Mesendoderm (in vitro differentiated cells): ENCODE results near the gene MUC15.

ENCODE experiments used
- DNase-seq: peaks from one replicate; pipeline ENCODE4 v3.0.0; 2013
- H2AK5ac ChIP-seq: 2 replicates; pipeline ENCODE4 v1.6.1; 2013; ENCODE audit warnings: low read length, inconsistent platforms
- H2BK120ac ChIP-seq: 2 replicates; pipeline ENCODE4 v1.6.1; 2013; ENCODE audit warnings: low read depth, mild to moderate bottlenecking, low read length, moderate library complexity, mixed read lengths
- H2BK15ac ChIP-seq: replicated peaks from 2 replicates; pipeline ENCODE4 v1.6.1; 2013; ENCODE audit warnings: low read depth, mild to moderate bottlenecking, moderate library complexity
- H2BK5ac ChIP-seq: 2 replicates; pipeline ENCODE4 v1.6.1; 2013; ENCODE audit warnings: low read length, inconsistent platforms
- H3K18ac ChIP-seq: 2 replicates; pipeline ENCODE4 v1.6.1; 2013; ENCODE audit warnings: mild to moderate bottlenecking, low read length, mixed read lengths
- H3K23ac ChIP-seq: one replicate; pipeline ENCODE4 v1.6.1; 2013; ENCODE audit warnings: low read length
- H3K27ac ChIP-seq: 2 replicates; pipeline ENCODE4 v1.5.1; 2013; ENCODE audit warnings: low read depth, mild to moderate bottlenecking, inconsistent platforms, low read length, moderate library complexity
- H3K27me3 ChIP-seq: 2 replicates; pipeline ENCODE4 v1.6.1; 2013; ENCODE audit warnings: low read length, control low read depth, mild to moderate bottlenecking, inconsistent platforms; ENCODE audit not compliant: insufficient read depth, poor library complexity
- H3K36me3 ChIP-seq: 2 replicates; pipeline ENCODE4 v1.6.1; 2013; ENCODE audit warnings: low read length, inconsistent platforms; ENCODE audit not compliant: control insufficient read depth, insufficient read depth
- H3K4ac ChIP-seq: one replicate; pipeline ENCODE4 v1.6.1; 2013; ENCODE audit warnings: low read depth, mild to moderate bottlenecking, low read length, moderate library complexity
- H3K4me1 ChIP-seq: 2 replicates; pipeline ENCODE4 v1.6.1; 2013; ENCODE audit warnings: low read depth, low read length, inconsistent platforms; ENCODE audit not compliant: control insufficient read depth
- H3K4me2 ChIP-seq: 2 replicates; pipeline ENCODE4 v1.6.1; 2013; ENCODE audit warnings: low read length
- H3K4me3 ChIP-seq: 2 replicates; pipeline ENCODE4 v1.5.1; 2013; ENCODE audit warnings: mild to moderate bottlenecking, low read length
- H3K56ac ChIP-seq: one replicate; pipeline ENCODE4 v1.6.1; 2013; ENCODE audit warnings: low read length
- H3K79me1 ChIP-seq: 2 replicates; pipeline ENCODE4 v1.6.1; 2013; ENCODE audit warnings: low read length, inconsistent platforms
- H3K79me2 ChIP-seq: 2 replicates; pipeline ENCODE4 v1.6.1; 2013; ENCODE audit warnings: mild to moderate bottlenecking, low read length; ENCODE audit not compliant: control insufficient read depth, insufficient read depth
- H3K9ac ChIP-seq: 2 replicates; pipeline ENCODE4 v1.6.1; 2013; ENCODE audit warnings: low read length, inconsistent platforms
- H4K5ac ChIP-seq: one replicate; pipeline ENCODE4 v1.6.1; 2013; ENCODE audit warnings: low read length
- H4K8ac ChIP-seq: one replicate; pipeline ENCODE4 v1.6.1; 2013; ENCODE audit warnings: low read depth, mild to moderate bottlenecking, control low read depth, low read length, moderate library complexity
- WGBS: extraction: QIAGEN DNeasy Blood & Tissue Kit; methylation state at CpG from one replicate; pipeline ENCODE4 v1.1.7; 2013; ENCODE audit warnings: low lambda C conversion rate, missing lambda C conversion rate; ENCODE audit not compliant: insufficient coverage; ENCODE audit errors: extremely low coverage; 5-methylcytosine and 5-hydroxymethylcytosine counted together

Gene MUC15

DNA sequence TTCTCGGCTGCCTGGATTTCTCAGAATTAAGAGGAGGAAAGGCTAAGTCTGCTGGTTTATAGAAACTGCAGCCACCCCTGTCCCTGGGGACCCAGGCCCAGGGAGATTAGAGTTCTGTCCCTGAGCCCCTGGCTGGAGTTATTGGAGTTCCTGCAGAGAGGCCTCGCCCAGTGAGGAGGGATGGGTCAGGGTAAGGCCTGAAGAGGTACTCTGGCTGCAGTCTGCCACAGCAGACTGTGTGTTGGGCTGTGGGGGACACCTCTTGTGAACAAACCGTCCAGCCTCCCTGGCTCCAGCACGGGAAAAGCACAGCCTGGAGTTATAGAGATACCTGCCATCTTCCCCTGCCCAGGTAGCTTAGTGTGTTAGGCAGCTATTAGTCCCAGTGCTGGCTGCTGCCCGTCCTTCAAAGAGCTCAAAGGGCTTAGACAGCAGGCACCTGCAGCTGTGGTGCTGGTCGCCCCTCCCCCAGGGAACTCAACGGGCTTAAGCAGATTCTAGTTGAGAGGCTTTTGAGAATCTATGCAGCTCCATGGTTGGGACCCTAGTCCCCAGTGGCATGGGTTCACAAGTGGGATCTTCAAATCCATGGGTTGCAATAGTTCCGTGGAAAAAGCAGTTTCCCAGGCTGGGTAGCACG lies 36.6 kb upstream of the MUC15 start:
- Histone ChIP-seq H2BK5ac (no peak overlapping the region), H2BK120ac (no peak overlapping the region)
- DNase-seq, result no peak

DNA sequence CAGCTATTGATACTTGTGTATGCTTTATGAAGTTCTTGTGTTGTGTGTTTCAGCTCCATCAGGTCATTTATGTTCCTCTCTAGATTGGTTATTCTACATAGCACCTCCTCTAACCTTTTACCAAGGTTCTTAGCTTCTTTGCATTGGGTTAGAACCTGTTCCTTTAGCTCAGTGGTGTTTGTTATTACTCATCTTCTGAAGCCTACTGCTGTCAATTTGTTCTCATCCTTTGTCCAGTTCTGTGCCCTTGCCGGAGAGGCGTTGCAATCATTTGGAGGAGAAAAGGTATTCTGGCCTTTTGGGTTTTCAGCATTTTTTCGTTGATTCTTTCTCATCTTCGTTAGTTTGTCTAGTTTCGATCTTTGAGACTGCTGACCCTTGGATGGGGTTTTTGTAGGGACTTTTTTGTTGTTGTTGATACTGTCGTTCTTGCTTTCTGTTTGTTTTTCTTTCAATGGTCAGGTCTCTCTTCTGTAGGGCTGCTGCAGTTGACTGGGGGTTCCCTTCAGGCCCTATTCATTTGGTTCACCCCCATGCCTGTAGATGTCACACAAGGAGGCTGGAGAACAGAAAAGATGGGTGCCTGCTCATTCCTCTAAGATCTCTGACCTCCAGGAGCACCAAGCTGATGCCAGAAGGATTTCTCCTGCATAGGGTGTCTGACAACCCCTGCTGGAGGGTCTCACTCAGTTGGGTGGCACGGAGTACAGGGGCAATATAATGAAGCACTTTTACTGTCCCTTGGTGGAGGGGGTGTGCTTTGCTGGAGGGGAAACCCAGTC lies 35.9 kb upstream of the MUC15 start:
- no peak overlapping the region for H2AK5ac ChIP-seq
- no peak overlapping the region for H3K27ac ChIP-seq
- no peaks in the 10 kb centered on the region for H3K27me3 ChIP-seq
- no CpG with 5 or more reads among the region's 7 CpGs for WGBS
- no peak overlapping the region for H4K8ac ChIP-seq
- no peak overlapping the region for H3K9ac ChIP-seq
- H3K18ac ChIP-seq, result no peak overlapping the region
- no peak for DNase-seq
- no peaks in the 10 kb centered on the region for H3K4me1 ChIP-seq
- no peak overlapping the region for H2BK5ac ChIP-seq
- no peak overlapping the region for H3K4ac ChIP-seq
- no peaks in the 10 kb centered on the region for H3K79me2 ChIP-seq
- H2BK120ac ChIP-seq, result no peak overlapping the region
- H3K79me1 ChIP-seq, result no peaks in the 10 kb centered on the region
- H2BK15ac ChIP-seq, result no peak overlapping the region
- H4K5ac ChIP-seq, result no peak overlapping the region
- H3K4me2 ChIP-seq, result no peak overlapping the region
- H3K4me3 ChIP-seq, result no peak overlapping the region
- no peak overlapping the region for H3K23ac ChIP-seq
- H3K56ac ChIP-seq, result no peak overlapping the region
- no peaks in the 10 kb centered on the region for H3K36me3 ChIP-seq

More for the DNA sequence above, 36.6 kb upstream of the MUC15 start:
- no peak overlapping the region for H3K27ac ChIP-seq
- H3K79me2 ChIP-seq, result no peaks in the 10 kb centered on the region
- H3K4me1 ChIP-seq, result no peaks in the 10 kb centered on the region
- H3K79me1 ChIP-seq, result no peaks in the 10 kb centered on the region
- no peak overlapping the region for H3K56ac ChIP-seq
- H3K27me3 ChIP-seq, result no peaks in the 10 kb centered on the region
- no peak overlapping the region for H2BK15ac ChIP-seq
- H3K4me3 ChIP-seq, result no peak overlapping the region
- no CpG with 5 or more reads among the region's 9 CpGs for WGBS
- H3K9ac ChIP-seq, result no peak overlapping the region
- no peak overlapping the region for H3K4ac ChIP-seq
- H3K18ac ChIP-seq, result no peak overlapping the region
- no peak overlapping the region for H3K23ac ChIP-seq
- H2AK5ac ChIP-seq, result no peak overlapping the region
- H3K4me2 ChIP-seq, result no peak overlapping the region
- H3K36me3 ChIP-seq, result no peaks in the 10 kb centered on the region
- no peak overlapping the region for H4K8ac ChIP-seq
- H4K5ac ChIP-seq, result no peak overlapping the region

GRCh38 chr11:26599876-26600434 lies 27.9 kb upstream of the MUC15 start:
- no peaks in the 10 kb centered on the region for H3K79me2 ChIP-seq
- no peak overlapping the region for H3K18ac ChIP-seq
- H3K4me2 ChIP-seq, result no peak overlapping the region
- H3K23ac ChIP-seq, result no peak overlapping the region
- H3K27ac ChIP-seq, result no peak overlapping the region
- H2BK120ac ChIP-seq, result no peak overlapping the region
- H3K36me3 ChIP-seq, result no peaks in the 10 kb centered on the region
- no CpG with 5 or more reads among the region's 4 CpGs for WGBS
- H2BK5ac ChIP-seq, result no peak overlapping the region
- no peak for DNase-seq
- H3K4me3 ChIP-seq, result no peak overlapping the region
- no peak overlapping the region for H3K56ac ChIP-seq
- no peak overlapping the region for H3K4ac ChIP-seq
- H3K79me1 ChIP-seq, result no peaks in the 10 kb centered on the region
- no peaks in the 10 kb centered on the region for H3K4me1 ChIP-seq
- H2BK15ac ChIP-seq, result no peak overlapping the region
- no peak overlapping the region for H2AK5ac ChIP-seq
- no peak overlapping the region for H4K5ac ChIP-seq
- H3K9ac ChIP-seq, result no peak overlapping the region
- no peak overlapping the region for H4K8ac ChIP-seq
- H3K27me3 ChIP-seq, result no peaks in the 10 kb centered on the region

GRCh38 chr11:26599425-26599824 lies 27.4 kb upstream of the MUC15 start:
- Histone ChIP-seq H2BK15ac (no peak overlapping the region), H2AK5ac (no peak overlapping the region), H3K36me3 (no peaks in the 10 kb centered on the region), H2BK5ac (no peak overlapping the region), H3K23ac (no peak overlapping the region), H3K79me2 (no peaks in the 10 kb centered on the region), H3K4me1 (no peaks in the 10 kb centered on the region), H3K4me3 (no peak overlapping the region), H2BK120ac (no peak overlapping the region), H3K27me3 (no peaks in the 10 kb centered on the region), H3K4me2 (no peak overlapping the region), H3K9ac (no peak overlapping the region), H3K56ac (no peak overlapping the region), H3K4ac (no peak overlapping the region), H4K8ac (no peak overlapping the region), H3K79me1 (no peaks in the 10 kb centered on the region), H3K27ac (no peak overlapping the region), H3K18ac (no peak overlapping the region), H4K5ac (no peak overlapping the region)
- DNase-seq, result no peak
- no CpG with 5 or more reads among the region's 2 CpGs for WGBS

DNA sequence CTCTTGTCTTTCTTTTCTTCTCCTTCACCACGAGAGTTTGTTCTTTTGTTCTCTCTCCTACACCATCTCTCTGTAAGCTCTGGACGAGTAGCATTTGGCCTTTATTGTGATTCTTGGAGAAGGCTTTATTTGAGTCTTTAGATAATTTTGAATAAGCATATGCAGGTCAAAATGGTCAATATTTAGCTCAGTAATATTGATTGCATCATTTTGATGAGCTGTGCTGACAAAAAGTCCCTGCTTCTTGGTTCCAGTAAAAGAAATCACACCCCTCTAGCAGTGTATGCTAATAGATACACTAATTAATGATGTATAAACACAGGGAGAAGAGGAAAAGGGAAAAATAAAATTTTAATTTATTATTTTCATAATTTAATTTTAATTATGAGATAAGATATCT lies 25.8 kb upstream of the MUC15 start:
- Histone ChIP-seq H3K79me1 (no peaks in the 10 kb centered on the region), H3K4me3 (no peak overlapping the region), H3K56ac (no peak overlapping the region), H3K36me3 (no peaks in the 10 kb centered on the region), H2BK15ac (no peak overlapping the region), H3K4me1 (no peaks in the 10 kb centered on the region), H3K27me3 (no peaks in the 10 kb centered on the region), H3K9ac (no peak overlapping the region), H3K4ac (no peak overlapping the region), H3K79me2 (no peaks in the 10 kb centered on the region), H2BK120ac (no peak overlapping the region), H2AK5ac (no peak overlapping the region), H4K5ac (no peak overlapping the region), H3K18ac (no peak overlapping the region), H3K23ac (no peak overlapping the region), H3K4me2 (no peak overlapping the region), H2BK5ac (no peak overlapping the region), H3K27ac (no peak overlapping the region), H4K8ac (no peak overlapping the region)
- DNase-seq, result no peak
- WGBS, result no CpG with 5 or more reads among the region's 2 CpGs
